Measurements from ENCODE around the gene CCSER1.

Gene CCSER1

GRCh38 chr4:91471280-91471679 is 1344.1 kb downstream of the CCSER1 start:
- DNase-seq (ENCODE audit: low spot score in 2 of 2) (no peak), ATAC-seq (no peak)
- Mint-ChIP-seq H3K27ac (no peak overlapping the region), H3K36me3 (no peaks in the 10 kb centered on the region), H3K4me1 (no peaks in the 10 kb centered on the region), H3K4me3 (no peak overlapping the region), H3K9me3 (peaks cover 14% of the 10 kb centered on the region)

GRCh38 chr4:91472046-91472445 is 1344.9 kb downstream of the CCSER1 start:
- no peak for DNase-seq (ENCODE audit: low spot score in 2 of 2)
- H3K27ac Mint-ChIP-seq: no peak overlapping the region
- peaks cover 14% of the 10 kb centered on the region for H3K9me3 Mint-ChIP-seq
- H3K36me3 Mint-ChIP-seq: no peaks in the 10 kb centered on the region
- H3K4me3 Mint-ChIP-seq: no peak overlapping the region
- no peaks in the 10 kb centered on the region for H3K4me1 Mint-ChIP-seq
- no peak for ATAC-seq

GRCh38 chr4:91485415-91485814 is 1358.2 kb downstream of the CCSER1 start:
- no peak overlapping the region for H3K4me3 Mint-ChIP-seq
- H3K9me3 Mint-ChIP-seq: peaks cover 21% of the 10 kb centered on the region
- no peaks in the 10 kb centered on the region for H3K36me3 Mint-ChIP-seq
- no peak overlapping the region for H3K27ac Mint-ChIP-seq
- no peaks in the 10 kb centered on the region for H3K4me1 Mint-ChIP-seq
- ATAC-seq (no peak), DNase-seq (ENCODE audit: low spot score in 2 of 2) (no peak)

GRCh38 chr4:91488946-91489345 is 1361.8 kb downstream of the CCSER1 start:
- H3K36me3 Mint-ChIP-seq: no peaks in the 10 kb centered on the region
- no peak overlapping the region for H3K27ac Mint-ChIP-seq

GRCh38 chr4:91497892-91498291 is 1370.7 kb downstream of the CCSER1 start:
- no peaks in the 10 kb centered on the region for H3K36me3 Mint-ChIP-seq
- no peak overlapping the region for H3K27ac Mint-ChIP-seq
- no peak for DNase-seq (ENCODE audit: low spot score in 2 of 2)
- no peaks in the 10 kb centered on the region for H3K4me1 Mint-ChIP-seq
- no peak overlapping the region for H3K4me3 Mint-ChIP-seq
- H3K9me3 Mint-ChIP-seq: peaks cover 4% of the 10 kb centered on the region
- no peak for ATAC-seq

More at GRCh38 chr4:91488946-91489345, 1361.8 kb downstream of the CCSER1 start:
- DNase-seq (ENCODE audit: low spot score in 2 of 2): no peak
- peaks cover 18% of the 10 kb centered on the region for H3K9me3 Mint-ChIP-seq
- H3K4me3 Mint-ChIP-seq: no peak overlapping the region
- H3K4me1 Mint-ChIP-seq: no peaks in the 10 kb centered on the region
- no peak for ATAC-seq

- no peak overlapping the region for H3K27ac Mint-ChIP-seq
- peaks cover 11% of the 10 kb centered on the region for H3K9me3 Mint-ChIP-seq
- ATAC-seq (no peak), DNase-seq (ENCODE audit: low spot score in 2 of 2) (no peak)
- H3K4me1 Mint-ChIP-seq: no peaks in the 10 kb centered on the region
- H3K4me3 Mint-ChIP-seq: no peak overlapping the region
- H3K36me3 Mint-ChIP-seq: no peaks in the 10 kb centered on the region
Observed at GRCh38 chr4:91502365-91502764, 1375.2 kb downstream of the CCSER1 start.

GRCh38 chr4:91513326-91513725 is 1386.1 kb downstream of the CCSER1 start:
- DNase-seq (ENCODE audit: low spot score in 2 of 2): no peak
- H3K27ac Mint-ChIP-seq: no peak overlapping the region
- H3K4me1 Mint-ChIP-seq: no peaks in the 10 kb centered on the region
- no peak overlapping the region for H3K4me3 Mint-ChIP-seq
- peaks cover 24% of the 10 kb centered on the region for H3K9me3 Mint-ChIP-seq
- ATAC-seq: no peak
- H3K36me3 Mint-ChIP-seq: no peaks in the 10 kb centered on the region

GRCh38 chr4:91519155-91519554 is 1392.0 kb downstream of the CCSER1 start:
- Mint-ChIP-seq H3K4me3 (no peak overlapping the region), H3K9me3 (peaks cover 16% of the 10 kb centered on the region), H3K27ac (no peak overlapping the region), H3K4me1 (no peaks in the 10 kb centered on the region), H3K36me3 (no peaks in the 10 kb centered on the region)
- DNase-seq (ENCODE audit: low spot score in 2 of 2) (no peak), ATAC-seq (peak; percentile 47)

GRCh38 chr4:91525621-91526020 is 1398.4 kb downstream of the CCSER1 start:
- Mint-ChIP-seq H3K4me3 (no peak overlapping the region), H3K9me3 (peaks cover 12% of the 10 kb centered on the region), H3K27ac (no peak overlapping the region), H3K4me1 (no peaks in the 10 kb centered on the region), H3K36me3 (no peaks in the 10 kb centered on the region)
- no peak for DNase-seq (ENCODE audit: low spot score in 2 of 2)
- ATAC-seq: no peak

- Mint-ChIP-seq H3K4me3 (no peak overlapping the region), H3K9me3 (peaks cover 10% of the 10 kb centered on the region), H3K27ac (no peak overlapping the region), H3K36me3 (no peaks in the 10 kb centered on the region), H3K4me1 (no peaks in the 10 kb centered on the region)
- DNase-seq (ENCODE audit: low spot score in 2 of 2): no peak
- ATAC-seq: no peak
Observed at GRCh38 chr4:91527056-91527455, 1399.9 kb downstream of the CCSER1 start.

GRCh38 chr4:91567594-91567993 is 1440.4 kb downstream of the CCSER1 start:
- no peak for ATAC-seq
- Mint-ChIP-seq H3K9me3 (peaks cover 19% of the 10 kb centered on the region), H3K4me1 (no peaks in the 10 kb centered on the region), H3K36me3 (no peaks in the 10 kb centered on the region), H3K27ac (no peak overlapping the region), H3K4me3 (no peak overlapping the region)
- no peak for DNase-seq (ENCODE audit: low spot score in 2 of 2)

GRCh38 chr4:91577864-91578263 is 1450.7 kb downstream of the CCSER1 start:
- ATAC-seq (no peak), DNase-seq (ENCODE audit: low spot score in 2 of 2) (no peak)
- no peak overlapping the region for H3K4me3 Mint-ChIP-seq
- H3K9me3 Mint-ChIP-seq: peaks cover 7% of the 10 kb centered on the region
- H3K4me1 Mint-ChIP-seq: no peaks in the 10 kb centered on the region
- H3K36me3 Mint-ChIP-seq: no peaks in the 10 kb centered on the region
- H3K27ac Mint-ChIP-seq: no peak overlapping the region

- Mint-ChIP-seq H3K4me1 (no peaks in the 10 kb centered on the region), H3K36me3 (no peaks in the 10 kb centered on the region), H3K27ac (no peak overlapping the region), H3K4me3 (no peak overlapping the region), H3K9me3 (peaks cover 12% of the 10 kb centered on the region)
- ATAC-seq (no peak), DNase-seq (ENCODE audit: low spot score in 2 of 2) (no peak)
Observed at GRCh38 chr4:91590260-91590659, 1463.1 kb downstream of the CCSER1 start.

GRCh38 chr4:91592125-91592524 is 1464.9 kb downstream of the CCSER1 start:
- Mint-ChIP-seq H3K27ac (no peak overlapping the region), H3K4me3 (no peak overlapping the region), H3K4me1 (no peaks in the 10 kb centered on the region), H3K36me3 (no peaks in the 10 kb centered on the region), H3K9me3 (peaks cover 9% of the 10 kb centered on the region)
- no peak for ATAC-seq
- DNase-seq (ENCODE audit: low spot score in 2 of 2): no peak

- H3K9me3 Mint-ChIP-seq: peaks cover 12% of the 10 kb centered on the region
- no peaks in the 10 kb centered on the region for H3K4me1 Mint-ChIP-seq
- H3K36me3 Mint-ChIP-seq: no peaks in the 10 kb centered on the region
- DNase-seq (ENCODE audit: low spot score in 2 of 2) (no peak), ATAC-seq (no peak)
- no peak overlapping the region for H3K4me3 Mint-ChIP-seq
- no peak overlapping the region for H3K27ac Mint-ChIP-seq
Observed at GRCh38 chr4:91596718-91597117, 1469.5 kb downstream of the CCSER1 start.

- no peak overlapping the region for H3K4me3 Mint-ChIP-seq
Observed at GRCh38 chr4:91598696-91599095, 1471.5 kb downstream of the CCSER1 start.

GRCh38 chr4:91600301-91600700 is 1473.1 kb downstream of the CCSER1 start:
- DNase-seq (ENCODE audit: low spot score in 2 of 2): no peak
- Mint-ChIP-seq H3K4me1 (no peaks in the 10 kb centered on the region), H3K36me3 (no peaks in the 10 kb centered on the region), H3K4me3 (no peak overlapping the region), H3K9me3 (peaks cover 8% of the 10 kb centered on the region), H3K27ac (no peak overlapping the region)
- no peak for ATAC-seq

More at GRCh38 chr4:91598696-91599095, 1471.5 kb downstream of the CCSER1 start:
- DNase-seq (ENCODE audit: low spot score in 2 of 2) (no peak), ATAC-seq (no peak)
- Mint-ChIP-seq H3K4me1 (no peaks in the 10 kb centered on the region), H3K27ac (no peak overlapping the region), H3K36me3 (no peaks in the 10 kb centered on the region), H3K9me3 (peaks cover 12% of the 10 kb centered on the region)
